NCI-H2171 (cell line): ENCODE results near the gene CPVL.

Experiments
- DNase-seq: peaks from one replicate; lab custom pipeline; 2025; lab: John Stamatoyannopoulos, UW

The CPVL gene

DNA sequence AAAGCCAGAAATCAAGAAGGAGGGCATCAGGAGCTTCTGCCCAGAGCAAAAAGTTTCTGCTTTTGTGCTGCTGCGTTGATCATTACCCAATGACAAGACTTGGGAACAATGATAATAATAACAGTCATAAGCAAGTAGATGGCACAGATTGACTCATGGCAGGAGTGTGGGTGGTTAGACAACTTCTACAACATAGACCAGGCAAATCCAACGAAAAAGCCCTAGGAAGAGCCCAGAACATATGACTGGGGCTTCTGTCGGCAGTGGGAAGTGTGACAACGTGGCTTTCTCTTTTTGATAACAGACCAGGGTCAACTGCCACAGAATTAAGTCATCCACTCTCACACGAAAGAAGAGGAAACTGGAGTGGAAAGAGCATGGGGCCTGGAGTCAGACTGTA, 102.8 kb downstream of the CPVL start:
- no peak for DNase-seq

DNA sequence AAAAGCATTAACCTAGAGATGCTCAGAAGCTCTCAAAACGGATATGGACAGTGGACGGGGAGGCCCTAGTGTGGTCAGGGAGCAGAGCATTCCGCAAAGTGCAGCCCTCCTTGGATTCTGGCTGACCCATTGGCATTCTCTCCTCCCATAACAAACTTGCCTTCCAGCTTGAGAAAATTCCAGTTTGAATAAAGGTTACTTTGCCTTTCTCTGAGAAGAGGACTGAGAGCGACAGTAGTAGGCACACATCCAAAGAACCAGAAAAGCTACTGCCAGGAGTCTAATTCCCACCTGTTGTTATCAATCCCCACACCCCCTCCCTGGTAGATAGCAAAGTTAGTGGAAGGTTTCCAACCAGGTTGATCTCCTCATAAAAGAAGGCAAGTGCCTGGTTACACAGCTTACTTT, 103.5 kb downstream of the CPVL start:
- DNase-seq = no peak

DNA sequence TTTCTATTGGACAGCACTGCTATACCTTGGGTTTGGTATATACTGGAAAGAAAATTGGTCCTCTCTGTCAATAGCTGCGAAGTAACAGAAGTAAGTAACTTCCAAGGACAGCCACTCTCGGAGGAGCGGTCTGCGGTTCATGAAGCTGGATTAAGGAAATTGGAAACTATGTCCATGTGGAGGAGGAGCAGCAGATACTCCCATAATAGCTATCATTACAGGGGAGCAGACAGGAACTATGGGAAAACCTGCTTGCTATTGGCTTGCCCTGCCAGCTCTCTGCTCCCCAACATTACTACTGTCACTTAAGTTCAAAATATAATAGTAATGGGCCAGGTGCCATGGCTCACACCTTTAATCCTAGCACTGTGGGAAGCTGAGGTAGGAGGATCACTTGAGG, 104.3 kb downstream of the CPVL start:
- no peak for DNase-seq

DNA sequence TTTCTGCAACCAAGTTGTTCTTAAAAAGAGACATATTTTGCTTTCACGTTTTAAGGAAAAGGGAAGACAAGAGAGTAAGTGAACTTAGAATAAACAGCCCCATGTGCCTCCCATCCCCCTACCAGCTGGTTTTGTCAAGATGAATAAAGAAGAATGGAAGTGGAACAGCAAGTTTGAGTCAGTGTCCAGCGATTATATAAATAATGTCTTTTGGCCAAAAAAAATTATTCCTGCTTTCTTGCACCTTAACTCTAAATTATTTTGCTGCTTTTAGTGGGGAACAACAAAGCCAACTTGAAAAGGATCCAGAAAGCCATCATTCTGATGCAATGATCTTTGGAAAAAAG, 105.8 kb downstream of the CPVL start:
- DNase-seq = no peak

DNA sequence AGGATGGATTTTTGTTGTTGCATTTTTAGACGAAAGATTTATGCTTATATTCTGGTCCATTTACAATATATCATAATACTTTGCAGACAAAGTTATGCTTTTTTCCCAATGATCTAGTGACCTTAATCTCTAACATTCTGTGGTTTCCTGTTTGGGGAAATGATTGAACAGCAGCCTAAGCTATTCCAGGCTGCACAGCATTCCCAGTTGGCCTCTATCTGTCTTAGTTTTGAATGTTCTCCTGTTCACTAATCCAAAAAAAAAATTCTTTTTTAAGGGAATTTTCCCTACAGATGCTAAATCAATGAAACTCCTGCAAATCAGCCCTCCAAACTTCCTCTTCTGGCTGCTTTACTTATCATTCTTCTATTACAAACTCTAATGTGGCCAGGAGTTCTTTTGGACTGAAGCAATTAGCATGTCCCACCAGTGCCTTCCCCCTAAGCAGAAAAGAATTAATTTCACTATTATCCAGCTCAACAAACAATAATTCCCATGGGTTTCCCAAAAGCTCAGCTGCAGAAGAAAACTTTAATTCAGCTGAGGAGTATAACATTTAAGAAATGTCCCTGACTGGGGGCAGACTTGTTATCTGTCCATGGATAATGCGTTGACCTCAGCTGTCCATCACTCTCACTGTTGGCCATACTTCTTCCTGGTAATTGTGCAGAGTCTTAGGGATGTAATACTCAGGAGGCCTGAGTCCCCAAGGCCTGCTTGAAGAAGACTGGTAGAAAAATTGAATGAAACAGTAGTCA, 106.3 kb downstream of the CPVL start:
- DNase-seq = no peak

DNA sequence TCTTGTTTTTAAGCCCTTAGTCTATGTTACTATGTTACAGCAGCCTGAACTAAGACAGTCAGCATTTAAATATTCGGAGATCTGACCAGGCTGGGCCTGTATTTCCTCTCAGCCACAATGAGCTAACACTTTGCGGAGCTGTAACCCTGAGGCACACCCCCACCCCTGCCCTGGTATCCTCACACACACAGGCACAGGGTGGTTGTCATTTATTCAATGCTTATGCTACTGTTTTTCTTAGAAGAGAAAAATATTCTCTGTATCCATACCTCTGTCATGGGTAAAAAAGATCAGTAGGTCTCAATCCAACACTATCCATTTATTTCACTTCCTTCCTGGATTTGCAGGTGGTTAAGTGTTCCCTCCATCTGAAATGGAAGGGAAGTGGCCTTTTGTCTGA, 107.9 kb downstream of the CPVL start:
- DNase-seq = no peak

DNA sequence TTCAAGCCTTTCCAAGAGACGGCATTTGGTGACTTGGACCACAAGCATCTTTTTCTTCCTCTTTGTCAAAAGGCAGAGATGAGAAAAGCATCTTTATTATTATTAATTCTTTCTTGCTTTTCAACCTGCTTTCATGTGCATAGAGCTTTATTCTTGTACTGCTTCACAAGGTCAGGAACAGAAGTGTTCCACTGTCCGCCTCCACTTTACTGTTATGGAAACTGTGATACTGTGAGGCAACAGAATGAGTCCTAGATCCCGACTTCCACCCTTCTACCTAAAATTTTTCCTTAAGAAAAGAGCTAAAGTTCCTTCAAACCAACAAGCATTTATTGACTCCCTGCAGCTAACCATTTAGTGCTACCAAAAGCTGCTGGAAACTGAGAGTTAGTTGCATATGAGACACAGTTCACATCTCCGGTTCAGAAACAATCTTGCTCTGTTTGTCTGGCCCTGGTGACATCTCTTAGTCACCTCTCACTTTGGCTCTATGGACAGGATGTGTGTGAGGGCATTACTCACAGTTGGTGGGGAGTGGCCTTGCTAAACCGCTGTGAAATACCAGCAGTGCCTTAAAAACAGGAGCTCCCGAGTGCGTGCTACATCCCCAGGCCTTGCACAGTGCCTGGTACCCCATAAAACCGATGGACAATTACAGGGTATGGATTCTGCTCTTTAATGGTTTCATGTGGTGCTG, 111.1 kb downstream of the CPVL start:
- DNase-seq = no peak

DNA sequence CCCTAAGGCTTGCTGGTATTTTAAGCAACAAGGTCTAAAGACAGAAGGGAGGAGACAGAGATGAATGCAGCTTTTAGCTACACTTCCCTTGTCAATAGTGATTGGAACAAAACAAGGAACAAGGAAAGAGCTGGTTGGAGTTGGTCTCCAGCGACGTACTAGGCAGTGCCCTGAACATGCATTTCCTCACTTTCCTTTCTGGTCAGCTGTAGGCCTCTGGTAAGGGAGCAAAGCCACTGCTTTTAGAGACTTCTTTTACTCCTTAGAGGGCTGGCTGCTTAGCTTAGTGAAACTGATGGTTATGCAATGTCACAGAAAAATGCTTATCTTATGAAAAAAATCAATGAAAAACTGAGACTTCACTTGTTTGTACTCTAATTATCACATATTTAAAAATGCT, 112.8 kb downstream of the CPVL start:
- no peak for DNase-seq

DNA sequence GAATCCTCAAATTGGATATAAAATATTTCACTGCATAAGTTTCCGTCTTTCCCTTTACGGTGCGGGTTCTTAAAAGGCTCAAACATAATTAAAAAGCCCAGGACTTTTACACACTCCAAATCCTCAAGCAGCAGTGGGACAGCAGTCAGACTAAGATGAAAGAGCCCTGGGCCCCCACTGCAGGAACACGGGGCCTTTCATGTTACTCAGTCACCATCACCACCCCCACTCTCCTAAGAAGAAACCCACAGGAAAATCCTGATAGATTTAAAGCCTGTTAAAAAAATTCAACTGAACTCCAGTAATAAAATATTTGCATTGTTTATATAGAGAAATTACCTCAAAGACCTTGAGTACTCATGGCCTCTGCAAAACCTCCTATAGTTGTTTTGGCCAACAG, 114.2 kb downstream of the CPVL start:
- no peak for DNase-seq

DNA sequence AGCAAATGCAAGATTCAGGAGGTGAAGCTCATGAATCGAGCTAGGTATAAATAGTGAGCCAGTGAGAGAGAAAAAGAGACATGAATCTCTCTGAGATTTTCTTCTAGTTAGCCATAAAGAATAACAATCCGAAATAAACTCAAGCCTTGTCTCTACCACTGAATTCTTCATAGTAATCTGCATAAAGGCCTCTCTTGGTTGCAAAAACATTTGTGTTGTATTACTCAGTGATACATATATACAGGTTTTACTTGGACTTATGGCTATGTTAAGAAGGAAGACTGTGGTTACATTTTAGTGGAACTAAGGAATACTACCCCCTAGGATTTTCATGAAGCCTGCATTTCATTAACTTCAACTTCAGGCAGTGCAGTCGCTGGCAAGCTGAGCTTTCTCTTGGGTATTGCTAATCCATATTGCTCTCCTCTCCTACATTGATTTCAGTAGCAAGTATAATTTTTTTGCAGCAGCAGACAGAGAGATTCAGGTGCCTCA, 115.5 kb downstream of the CPVL start:
- no peak for DNase-seq

DNA sequence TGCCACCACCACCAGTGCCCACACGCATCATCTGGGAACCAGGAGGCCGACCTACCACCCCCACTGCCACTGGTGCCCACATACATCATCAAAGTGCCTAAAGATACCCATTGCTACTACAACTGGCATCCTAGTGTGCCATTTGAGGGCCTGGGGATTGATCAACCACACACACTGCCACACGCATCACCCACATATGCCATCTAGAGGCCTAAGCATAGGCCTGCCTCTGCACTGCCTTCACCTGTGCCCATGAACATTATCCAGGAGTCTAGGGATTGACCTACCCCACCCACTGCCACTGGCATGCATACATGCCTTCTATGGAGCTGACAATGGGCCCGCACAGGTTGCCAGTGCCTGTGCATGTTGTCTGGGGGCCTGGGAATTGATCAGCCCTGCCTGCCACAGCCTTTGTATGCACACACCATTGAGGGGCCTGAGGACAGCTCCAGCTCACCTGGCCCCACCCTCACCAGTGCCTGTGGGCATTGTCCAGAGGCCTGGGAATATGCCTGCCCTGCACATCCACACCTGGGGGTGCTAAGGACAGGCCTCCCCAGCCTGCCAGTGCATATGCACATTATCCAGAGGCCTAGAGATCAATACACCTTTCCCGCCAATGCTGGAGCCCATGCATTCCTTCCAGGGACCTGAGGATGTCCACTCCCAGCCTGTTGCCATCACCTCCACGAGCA, 123.9 kb downstream of the CPVL start:
- no peak for DNase-seq

DNA sequence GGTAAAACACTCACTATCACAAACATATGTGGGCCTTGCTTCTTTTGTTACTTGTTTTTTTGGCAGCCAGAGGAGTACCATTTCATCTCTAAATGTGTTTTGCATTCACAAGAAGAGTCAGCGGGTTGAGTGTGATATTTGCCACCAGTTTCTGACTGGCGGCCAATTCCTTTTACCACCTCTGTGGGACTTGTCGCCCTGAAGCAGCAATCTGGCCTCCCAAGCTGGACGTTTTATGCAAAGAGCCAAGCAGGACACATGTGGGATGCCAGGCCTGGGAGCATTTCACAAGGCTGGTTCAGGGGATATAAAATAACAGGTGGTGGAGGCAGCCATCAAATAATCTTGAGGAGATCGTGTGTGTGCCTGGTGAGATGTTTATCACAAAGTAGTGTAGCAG, 126.4 kb downstream of the CPVL start:
- peak; percentile 46 for DNase-seq

DNA sequence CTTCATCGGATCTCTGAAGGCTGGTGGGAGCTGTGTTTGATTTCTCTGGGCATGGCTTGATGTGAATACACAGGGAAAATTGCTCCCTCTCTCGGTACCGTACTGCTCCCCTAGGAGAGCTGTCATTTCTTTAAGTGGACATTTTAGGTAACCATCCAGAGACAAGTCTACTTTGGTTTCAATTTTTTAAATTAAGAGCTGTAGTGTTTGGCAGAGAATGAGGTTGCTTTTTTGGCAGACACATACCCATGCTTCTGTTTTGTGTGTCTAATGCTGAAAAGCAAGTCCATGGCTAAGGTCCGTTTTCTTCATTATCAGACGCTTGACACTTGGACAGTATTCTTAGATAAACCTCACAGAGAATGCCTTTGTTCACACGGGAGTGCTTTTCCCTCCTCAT, 127.0 kb downstream of the CPVL start:
- no peak for DNase-seq

DNA sequence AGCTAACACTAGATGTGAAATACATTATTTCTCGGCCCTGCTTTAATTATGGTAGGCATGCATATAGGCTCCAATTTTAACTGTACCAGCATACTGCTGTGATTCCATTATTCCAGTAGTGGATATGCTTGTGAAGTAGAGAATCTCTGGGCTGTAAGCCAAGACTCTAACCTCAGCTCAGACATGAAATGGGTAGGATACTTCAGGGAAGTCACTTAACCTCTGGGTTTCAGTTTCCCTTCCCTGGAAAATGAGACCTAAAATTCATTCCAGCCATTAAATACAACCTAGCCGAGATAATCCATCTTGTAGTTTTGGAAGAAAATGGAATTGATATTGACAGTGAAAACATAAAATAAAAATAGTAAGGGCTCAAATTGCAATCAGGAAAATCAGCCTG, 128.6 kb downstream of the CPVL start:
- DNase-seq = peak; percentile 38

DNA sequence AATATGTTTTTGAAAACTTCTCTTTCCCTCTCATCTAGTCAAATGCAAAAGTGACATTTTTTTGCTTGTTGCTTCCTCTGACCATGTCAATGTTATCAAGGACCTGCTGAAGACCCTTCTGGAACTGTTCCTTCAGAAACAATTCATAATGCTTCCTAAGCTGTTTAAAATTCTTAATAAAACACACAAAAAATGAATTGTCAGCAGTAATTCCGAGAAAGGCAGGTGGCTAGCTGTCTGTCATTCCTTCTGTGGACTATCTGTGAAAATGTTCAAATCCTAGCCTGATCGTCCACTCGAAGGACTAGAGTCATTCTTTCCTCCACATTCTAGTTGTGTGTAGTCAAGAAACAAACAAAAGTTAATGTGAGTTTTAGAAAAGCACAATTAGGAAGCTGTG, 131.6 kb downstream of the CPVL start:
- DNase-seq = no peak

DNA sequence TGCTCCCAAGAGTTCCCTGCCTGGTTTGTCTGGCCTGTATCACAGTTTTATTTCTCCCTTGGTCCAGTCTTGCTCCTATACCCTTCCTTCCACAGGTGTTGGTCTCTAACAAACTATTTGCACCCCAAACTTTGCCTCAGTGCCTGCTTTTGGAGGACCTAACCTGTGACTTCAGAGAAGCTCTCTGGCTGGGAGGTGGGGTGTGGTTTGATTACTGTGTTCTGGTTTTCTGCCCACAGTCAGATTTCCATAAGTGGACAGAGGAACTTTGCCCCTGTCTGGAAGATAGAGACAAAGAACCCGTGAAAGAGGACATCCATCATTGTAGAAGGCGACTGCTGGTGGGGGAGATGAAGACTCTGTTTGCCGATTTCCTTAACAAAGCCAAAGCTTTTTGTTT, 132.4 kb downstream of the CPVL start:
- DNase-seq = no peak

DNA sequence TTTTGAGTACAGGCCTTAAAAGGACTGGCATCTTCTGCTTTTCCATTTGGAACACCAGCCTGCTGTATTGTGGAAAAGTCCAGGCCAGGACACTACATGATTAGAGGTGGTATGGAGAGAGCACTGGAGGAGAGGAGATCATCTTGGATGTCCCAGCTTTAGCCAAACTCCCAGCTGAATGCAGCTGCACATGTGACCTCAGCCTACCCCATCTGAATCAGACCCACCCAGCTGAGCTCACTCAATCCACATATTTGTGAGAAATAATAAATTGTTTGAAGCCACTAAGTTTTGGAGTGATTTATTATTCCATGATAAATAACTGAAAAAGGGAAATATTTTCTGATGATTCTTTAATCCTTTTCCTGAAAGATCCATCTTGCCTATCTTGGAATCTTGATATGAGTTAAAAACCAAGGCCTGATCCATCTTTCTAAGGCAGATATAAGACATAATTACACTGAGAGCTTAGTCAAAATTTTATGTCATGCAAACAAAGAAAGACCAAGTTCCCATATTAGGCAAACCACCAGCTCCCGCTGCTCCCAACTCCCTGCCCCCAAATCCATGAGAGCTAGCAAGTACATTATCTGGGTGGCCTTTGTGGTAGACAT, 133.1 kb downstream of the CPVL start:
- no peak for DNase-seq

DNA sequence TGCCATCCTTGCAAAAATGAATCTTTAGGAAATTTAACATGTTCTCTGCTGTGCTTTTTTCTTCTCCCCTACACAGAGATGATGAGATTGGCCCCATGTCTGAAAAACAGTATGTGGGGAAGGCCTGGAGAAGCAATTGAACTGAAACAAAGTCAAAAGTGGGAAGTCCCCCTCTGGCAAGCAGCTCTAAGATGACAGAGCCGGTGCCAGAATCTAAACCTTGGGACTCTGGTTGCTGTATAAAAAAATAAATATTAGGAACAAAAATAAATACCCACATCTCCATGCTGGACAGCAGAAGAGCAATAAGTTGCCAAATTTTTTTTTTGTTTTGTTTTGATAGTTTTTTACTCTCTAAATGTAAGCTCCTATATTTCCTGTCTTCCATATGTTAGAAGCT, 136.4 kb downstream of the CPVL start:
- no peak for DNase-seq

DNA sequence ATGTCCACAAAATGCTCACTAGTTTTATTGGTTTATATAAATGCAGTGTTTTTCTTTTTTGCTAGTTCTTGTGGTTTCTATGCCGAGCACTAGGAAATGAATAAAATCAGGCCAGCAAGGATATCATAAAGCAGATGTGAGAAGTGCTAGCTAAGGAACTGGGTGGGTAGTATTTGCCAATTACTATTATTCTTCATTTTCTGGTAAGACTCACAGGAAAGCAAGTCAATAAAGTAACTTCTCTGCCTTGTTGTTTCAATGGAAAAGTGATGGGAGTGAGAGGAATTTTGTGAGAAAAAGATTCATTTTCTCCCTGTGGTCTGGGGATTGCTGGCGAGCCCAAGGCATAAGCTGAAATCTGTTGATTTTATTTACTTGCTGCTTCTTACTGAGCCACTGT, 137.7 kb downstream of the CPVL start:
- DNase-seq = no peak

DNA sequence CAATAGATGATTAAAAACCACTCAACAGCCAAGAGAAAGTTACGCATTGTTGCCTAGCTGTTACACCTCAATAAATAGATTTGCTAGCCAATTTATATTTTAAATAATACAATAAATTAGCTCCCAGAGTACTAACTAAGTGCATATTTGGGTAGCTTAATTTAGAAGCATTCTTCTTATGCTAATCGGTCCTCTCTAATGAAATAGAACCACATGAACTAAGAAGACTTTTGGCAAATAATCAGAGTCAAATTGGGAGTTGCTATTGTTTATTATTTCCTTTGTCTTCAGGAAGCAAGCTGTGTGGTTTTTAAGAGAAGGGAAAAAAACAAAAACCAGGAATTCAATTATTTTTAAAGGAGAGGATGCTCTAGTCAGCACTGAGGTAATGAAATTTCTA, 139.2 kb downstream of the CPVL start:
- DNase-seq = no peak

DNA sequence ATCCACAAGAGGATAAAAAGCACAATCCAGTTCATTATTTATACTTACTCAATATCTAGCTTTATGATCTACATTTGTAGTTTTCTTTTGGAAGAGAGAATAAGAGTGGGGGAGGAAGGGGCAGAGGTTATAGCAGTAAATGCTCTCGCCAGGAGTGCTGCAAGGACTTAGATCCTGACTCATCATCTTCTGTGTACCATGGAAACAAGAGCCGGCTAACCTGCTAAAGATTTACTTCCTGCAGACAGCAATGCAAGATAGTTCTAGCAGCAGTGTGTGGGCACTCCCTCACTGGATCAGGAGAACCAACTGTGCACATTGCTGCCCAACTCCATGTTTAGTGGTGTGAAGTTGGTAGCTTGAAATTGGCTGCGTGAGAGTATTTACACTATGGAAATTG, 140.5 kb downstream of the CPVL start:
- no peak for DNase-seq

DNA sequence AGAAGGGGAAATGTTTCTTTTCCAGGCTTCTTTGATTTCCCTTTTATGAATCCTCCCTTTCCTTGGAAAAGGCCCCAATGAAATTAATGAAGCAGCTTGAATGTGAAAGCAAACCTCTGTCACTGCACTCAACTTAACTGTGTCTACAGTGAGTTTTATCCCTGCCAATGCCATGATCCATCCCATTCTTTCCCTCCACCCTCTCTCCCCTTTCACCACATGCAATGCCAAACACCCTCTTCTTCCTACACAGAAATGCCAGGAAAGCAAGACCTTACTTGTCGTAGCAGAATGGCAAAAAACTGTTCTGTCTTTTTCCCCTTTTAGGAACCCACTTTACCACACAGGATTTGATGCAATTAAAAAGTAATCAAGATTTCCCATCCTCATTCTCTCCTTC, 140.9 kb downstream of the CPVL start:
- no peak for DNase-seq

DNA sequence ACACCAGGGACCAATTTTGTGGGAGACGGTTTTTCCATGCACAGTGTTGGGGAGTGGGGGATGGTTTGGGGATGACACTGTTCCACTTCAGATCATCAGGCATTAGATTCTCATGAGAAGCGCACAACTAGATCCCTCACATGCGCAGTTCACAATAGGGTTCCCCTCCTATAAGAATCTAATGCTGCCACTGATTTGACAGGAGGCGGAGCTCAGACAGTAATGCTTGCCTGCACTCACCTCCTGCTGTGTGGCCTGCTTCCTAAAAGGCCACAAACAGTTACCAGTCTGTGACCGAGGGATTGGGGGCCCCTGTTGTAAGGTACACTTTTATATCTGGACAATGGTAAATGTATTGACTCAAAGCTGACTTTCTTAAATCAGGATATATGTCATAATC, 142.6 kb downstream of the CPVL start:
- no peak for DNase-seq
